ENCODE measurements around the gene FFAR3.

GRCh38 chr19:35355791-35356460, 2.3 kb upstream of the FFAR3 start:
- TF ChIP-seq EZH2 (IDR thresholded peaks at IDR 0.05; ENCODE audit: low read length): no peak
- TF ChIP-seq CTCF (optimal IDR thresholded peaks at IDR 0.05 in 1 of 3, IDR thresholded peaks at IDR 0.05 in 1 of 3, conservative IDR thresholded peaks at IDR 0.05 in 1 of 3; ENCODE audit: extremely low read depth in 1 of 3, insufficient read depth in 2 of 3, low read length in 3 of 3): no peak
